GM18867 (cell line): ENCODE data around the gene SYT1.
"Not testable (repeated sequence)": the region's sequence is repeated elsewhere in the genome, so short reads cannot be mapped to it uniquely, and the experiment has no call there.

Source experiments
- ATAC-seq: cut with Tn5 transposase; IDR thresholded peaks from one replicate; pipeline ENCODE4 v1.9.1; 2021; ENCODE audit warnings: mild to moderate bottlenecking, moderate library complexity; ENCODE audit not compliant: unreplicated experiment

Gene SYT1

DNA sequence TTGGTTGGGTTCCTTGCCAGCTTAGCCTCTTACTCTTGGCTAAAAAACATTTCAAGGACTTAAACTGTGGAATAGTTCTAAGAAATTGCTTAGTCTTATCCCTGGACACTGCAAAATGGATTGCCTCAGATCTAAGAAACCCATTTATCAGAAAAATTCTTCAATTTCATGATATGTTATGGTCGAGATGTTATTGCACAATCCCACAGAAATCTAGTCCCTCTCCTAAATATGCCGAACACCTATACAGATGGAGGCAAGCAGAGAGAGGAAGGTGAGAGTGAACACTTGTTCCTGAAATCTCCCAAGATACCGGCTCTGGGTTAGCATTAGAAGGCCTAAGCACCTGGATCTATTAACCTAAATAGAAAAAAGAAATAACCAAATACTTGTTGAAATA is 559.0 kb downstream of the SYT1 start:
- no peak for ATAC-seq

DNA sequence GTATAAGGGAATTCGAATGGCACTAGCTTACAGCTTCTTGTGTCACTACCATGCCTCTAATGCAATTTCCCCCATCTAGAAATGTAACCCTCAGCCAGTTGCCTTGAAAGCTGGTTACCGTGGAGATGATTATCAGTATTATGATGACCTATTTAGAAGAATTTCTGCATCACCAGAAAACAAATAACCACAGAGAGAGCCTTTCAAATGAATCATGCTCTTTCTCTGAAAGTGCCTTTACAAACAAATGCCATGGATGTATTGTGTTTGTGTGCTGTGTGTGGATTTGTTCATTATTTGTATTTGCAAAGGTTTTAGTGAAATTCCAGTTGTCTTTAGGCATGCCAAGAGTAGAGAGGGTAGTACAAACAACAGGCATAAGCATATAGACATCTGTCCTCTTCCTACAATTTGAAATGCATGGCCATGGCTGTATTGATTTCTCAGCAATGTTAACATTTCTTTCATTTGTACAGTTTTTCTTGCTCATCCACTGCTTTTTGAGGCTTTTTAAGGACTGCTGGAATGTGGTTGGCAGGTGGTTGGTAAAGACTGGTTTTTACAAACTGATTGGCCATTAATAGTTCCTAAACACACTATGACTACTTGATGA is 559.6 kb downstream of the SYT1 start:
- no peak for ATAC-seq

- no peak for ATAC-seq
Measured at GRCh38 chr12:79426121-79426520, 561.5 kb downstream of the SYT1 start.

GRCh38 chr12:79426744-79427143 is 562.2 kb downstream of the SYT1 start:
- ATAC-seq, result not testable (repeated sequence)

- no peak for ATAC-seq
Measured at GRCh38 chr12:79433465-79434072, 569.0 kb downstream of the SYT1 start.

DNA sequence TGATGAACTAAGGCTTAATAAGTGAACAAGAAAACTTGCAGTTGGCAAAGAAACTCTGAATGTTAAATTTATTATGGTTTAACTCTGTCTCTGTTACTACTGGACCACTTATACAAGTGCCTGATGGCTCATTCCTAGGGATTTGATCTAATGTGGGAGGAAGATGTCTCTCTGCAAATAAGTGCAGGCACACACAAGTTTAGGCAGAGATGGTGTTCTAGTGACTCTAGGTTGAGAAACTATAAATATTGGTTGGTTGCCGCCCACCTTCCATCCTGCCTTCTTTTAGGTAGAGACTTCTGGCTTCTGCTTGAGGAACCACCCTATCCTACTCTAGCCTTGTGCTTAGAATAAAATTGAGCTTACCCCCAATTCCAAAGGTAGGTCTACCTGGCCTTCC is 570.0 kb downstream of the SYT1 start:
- ATAC-seq, result no peak

DNA sequence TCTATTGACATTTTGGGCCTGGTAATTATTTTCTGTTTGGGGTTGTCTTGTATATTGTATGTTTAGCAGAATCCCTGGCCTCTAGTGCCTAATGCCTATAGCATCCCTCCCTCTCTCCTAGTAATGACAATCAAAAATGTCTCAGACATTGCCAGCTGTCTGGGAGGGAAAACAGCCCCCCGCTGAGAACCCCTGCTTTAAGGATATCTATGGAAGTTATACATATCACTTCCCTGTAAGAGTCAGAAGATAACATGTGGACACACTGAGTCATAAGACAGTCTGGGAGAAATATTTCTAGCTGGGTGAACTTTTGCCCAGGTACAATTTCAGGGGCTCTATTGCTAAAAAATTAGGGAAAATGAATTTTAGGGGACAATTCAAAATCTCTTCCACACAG is 571.2 kb downstream of the SYT1 start:
- ATAC-seq, result no peak

DNA sequence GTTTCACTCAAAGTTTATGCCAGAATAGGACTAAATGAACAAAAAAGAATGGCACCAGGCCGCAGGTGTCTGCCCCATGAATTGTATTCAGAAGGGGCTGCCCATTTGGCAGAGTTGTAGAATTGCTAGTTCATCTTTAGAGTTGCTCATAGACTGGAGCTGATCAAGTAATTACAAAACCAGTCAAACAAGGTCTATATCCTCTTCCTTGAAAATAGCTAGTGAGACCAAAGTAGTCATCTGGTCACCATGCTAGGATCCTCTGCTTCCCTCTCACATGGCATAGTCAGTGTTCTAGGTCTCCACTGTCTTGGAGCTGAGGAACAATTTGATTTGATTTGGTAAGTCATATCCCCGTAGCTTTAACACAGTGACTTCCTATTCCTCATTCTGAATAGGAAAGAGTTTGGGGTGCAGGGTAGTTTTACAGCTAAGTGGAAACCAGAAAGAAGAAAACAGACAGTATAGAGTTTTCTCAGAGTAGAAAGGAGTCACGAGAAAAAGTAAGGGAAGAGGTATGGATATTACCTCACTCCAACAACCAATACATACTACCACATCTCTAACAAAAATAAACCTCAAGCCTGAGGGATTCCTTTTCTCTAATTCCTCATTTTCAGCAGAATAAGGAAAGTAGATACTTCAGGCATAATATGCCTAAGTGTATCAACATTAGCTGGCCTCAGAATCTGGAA is 574.1 kb downstream of the SYT1 start:
- ATAC-seq, result no peak

DNA sequence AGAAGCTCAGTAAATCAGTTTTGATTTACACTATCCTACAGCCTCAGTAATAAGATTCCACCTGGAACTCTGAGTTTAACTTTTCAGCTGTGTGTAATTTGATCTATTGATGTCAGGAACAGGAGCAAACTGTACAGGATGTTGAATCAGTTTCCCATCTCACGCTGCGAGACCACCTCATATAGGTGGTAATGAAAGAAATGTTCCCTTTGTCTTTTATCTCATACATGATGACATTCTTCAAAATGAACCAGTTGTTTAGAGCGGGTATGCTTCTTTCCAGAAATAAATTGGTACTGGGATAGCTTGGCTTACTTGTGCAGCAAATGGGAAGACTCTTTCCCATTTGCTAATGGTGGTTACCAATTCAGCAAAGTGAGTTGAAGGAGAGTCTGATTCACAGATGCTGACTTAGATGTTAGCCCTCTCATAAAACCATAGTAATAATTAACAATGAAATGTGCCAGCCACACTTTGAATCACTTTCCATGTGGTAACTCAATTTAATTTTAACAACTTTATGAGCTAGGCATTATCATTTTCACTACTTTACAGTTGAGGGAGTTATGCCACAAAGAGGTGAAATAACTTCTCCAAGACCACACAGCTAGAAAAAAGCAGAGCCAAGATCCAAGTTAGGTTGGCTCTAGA is 574.7 kb downstream of the SYT1 start:
- no peak for ATAC-seq

DNA sequence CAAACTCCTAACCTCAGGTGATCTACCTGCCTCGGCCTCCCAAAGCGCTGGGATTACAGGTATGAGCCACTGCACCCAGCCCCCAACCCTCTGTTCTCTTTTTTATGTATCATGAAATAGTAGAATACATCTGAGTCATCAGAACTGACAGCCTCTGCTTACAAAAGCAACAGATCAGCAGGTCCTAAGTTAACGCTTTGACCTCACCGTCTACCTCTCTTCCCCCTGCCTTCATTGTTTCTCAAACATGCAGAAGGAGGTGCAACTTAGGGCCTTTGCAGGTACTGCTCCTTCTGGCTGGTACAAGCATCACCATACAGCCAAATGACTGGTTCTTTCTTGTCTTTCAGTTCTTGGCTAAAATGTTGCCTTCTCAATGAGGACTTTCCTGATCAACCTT is 577.0 kb downstream of the SYT1 start:
- ATAC-seq, result no peak

DNA sequence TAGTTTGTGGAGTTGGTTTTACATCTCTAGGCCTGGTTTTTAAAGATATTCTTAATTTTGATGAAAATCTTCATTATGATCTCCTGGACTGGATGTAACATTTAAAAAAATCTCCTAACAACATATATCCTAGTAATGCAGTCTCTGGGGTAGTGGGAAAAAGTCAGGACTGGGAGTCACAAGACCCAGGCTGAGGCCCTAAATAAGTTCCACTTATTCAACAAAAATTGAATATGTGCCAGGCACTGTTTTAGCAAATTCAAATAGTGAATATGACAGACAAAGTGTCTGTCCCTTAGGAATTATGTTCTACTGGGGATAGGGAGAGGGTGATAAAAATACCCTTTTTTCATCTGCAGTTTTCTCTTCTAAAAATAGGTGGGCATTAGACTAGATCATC is 577.8 kb downstream of the SYT1 start:
- ATAC-seq, result no peak

GRCh38 chr12:79444089-79444488 is 579.5 kb downstream of the SYT1 start:
- ATAC-seq, result no peak

DNA sequence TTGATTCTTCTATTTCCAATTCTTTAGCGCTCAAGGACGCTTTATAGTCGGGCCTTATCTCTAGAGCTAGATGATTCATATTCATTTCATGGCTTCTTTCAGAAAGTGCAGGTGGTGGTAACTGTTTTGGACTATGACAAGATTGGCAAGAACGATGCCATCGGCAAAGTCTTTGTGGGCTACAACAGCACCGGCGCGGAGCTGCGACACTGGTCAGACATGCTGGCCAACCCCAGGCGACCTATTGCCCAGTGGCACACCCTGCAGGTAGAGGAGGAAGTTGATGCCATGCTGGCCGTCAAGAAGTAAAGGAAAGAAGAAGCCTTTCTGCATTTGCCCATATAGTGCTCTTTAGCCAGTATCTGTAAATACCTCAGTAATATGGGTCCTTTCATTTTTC is 584.2 kb downstream of the SYT1 start:
- ATAC-seq, result no peak

- no peak for ATAC-seq
Measured at GRCh38 chr12:79451365-79451764, 586.8 kb downstream of the SYT1 start.

- ATAC-seq, result no peak
Measured at GRCh38 chr12:79451978-79452377, 587.4 kb downstream of the SYT1 start.

GRCh38 chr12:79452906-79453305 is 588.3 kb downstream of the SYT1 start:
- ATAC-seq, result no peak

GRCh38 chr12:79453820-79454219 is 589.2 kb downstream of the SYT1 start:
- no peak for ATAC-seq

DNA sequence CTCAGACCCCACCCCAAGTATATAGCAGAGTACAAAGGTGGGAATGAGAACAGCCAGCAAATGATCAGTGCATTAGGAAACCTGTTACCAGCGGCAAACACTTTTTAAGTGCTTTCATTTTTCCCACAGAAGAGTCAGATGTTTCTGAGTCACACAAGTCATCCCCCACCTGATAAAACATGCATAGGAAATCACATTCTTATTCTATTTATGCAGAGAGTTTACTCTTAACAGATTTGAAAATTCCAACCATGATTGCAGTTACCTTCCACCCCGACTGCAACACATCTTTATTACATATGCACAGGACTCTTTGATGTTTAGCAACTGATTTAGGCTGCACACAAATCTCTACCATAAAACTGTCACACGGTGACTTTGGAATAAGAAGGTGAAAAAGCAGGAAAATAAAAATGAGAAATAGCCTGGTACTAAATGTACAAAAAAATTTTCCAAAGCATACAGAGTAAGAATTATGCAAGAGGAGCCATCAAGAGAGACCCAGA is 589.8 kb downstream of the SYT1 start:
- ATAC-seq, result no peak

- ATAC-seq, result no peak
Measured at GRCh38 chr12:79455286-79455685, 590.7 kb downstream of the SYT1 start.

- ATAC-seq, result no peak
Measured at GRCh38 chr12:79482323-79482722, 617.7 kb downstream of the SYT1 start.

DNA sequence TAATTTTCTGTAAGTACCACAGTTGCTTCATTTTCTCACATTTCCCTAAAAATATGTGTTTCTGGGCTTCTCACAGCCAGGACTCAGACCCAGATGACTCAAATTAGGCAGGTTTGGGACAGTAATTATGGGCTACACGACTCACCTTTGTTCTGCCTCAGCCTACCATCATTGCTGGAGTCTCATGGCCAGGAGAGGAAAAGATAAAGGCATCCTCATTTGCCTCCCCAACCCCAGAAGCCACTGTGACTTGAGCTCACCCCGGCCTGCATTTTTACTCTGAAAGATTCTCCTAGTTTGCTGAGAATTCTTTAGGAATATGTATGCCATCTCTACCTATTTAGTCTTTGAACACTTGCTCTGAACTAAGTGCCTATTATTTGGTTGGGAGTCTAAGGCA is 618.3 kb downstream of the SYT1 start:
- ATAC-seq, result no peak

DNA sequence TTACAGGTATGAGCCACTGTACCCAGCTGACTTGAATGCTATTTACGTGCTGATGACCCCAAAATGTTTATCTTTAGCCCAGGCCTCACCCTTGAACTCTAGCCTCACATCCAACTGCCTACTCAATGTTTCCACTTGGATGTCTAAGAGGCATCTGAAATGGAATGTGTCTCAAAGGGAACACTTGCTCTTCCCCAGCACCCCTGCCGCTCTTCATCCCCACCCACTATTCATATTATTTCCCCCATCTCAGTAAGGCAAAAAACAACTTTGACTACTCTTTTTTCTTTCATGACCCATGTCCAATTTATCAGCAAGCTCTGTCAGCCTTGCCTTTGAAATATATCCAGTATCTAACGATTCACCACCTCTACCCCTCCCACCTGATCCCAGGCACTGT is 621.6 kb downstream of the SYT1 start:
- no peak for ATAC-seq
